Measurements from ENCODE around the gene TIMP4. TPM values are rescaled to one million over a fixed set of nuclear protein-coding genes. Genes with fewer than 3 reads are reported as not detected.

Gene TIMP4
- polyA plus RNA-seq, 1 of the 3 experiments (the other 2 are of a cell fraction) = not detected

- Histone ChIP-seq H3K27me3 (ENCODE audit: insufficient read depth) (no peaks in the 10 kb centered on the region), H3K9me3 (no peaks in the 10 kb centered on the region), H3K36me3 (replicated peaks in 1 of 2; ENCODE audit: control insufficient read depth in 1 of 2, insufficient read depth in 2 of 2, low read length in 1 of 2) (no peaks in the 10 kb centered on the region), H3K9me2 (no peaks in the 10 kb centered on the region), H3F3A (replicated peaks; ENCODE audit: insufficient read depth) (no peaks in the 10 kb centered on the region), H3K4me3 (ENCODE audit: low read depth in 2 of 2, low read length in 1 of 2) (no peak overlapping the region), H3K27ac (ENCODE audit: low read depth in 2 of 2, low read length in 1 of 2) (no peak overlapping the region), H3K9ac (no peak overlapping the region), H3K79me2 (ENCODE audit: insufficient read depth) (no peaks in the 10 kb centered on the region), H4K20me1 (ENCODE audit: insufficient read depth) (no peaks in the 10 kb centered on the region), H2AFZ (ENCODE audit: low read depth) (no peak overlapping the region), H3K4me2 (no peak overlapping the region), H3K4me1 (ENCODE audit: control insufficient read depth in 1 of 2, insufficient read depth in 2 of 2, low read depth in 1 of 2, low read length in 1 of 2) (peaks cover 0 to 9% of the 10 kb centered on the region in 2 experiments; a peak in 1 of 4 replicates)
- no peak for DNase-seq
- POLR2A ChIA-PET = no interaction called here
- TF ChIP-seq USF2 (IDR thresholded peaks at IDR 0.05; ENCODE audit: borderline replicate concordance, low read depth, low read length) = no peak
- TF ChIP-seq PBX3 (IDR thresholded peaks at IDR 0.05) = no peak
- WGBS (ENCODE audit: low lambda C conversion rate) = 76% methylated on average over 2 of the region's 2 CpGs
- CTCF ChIA-PET = interaction anchor here (0.7 to 13.4 kb wide), 5 partner anchors 14 to 72 kb away, joined by 3 to 229 read pairs (median 4); no protein-coding TSS in a partner anchor
Observed at GRCh38 chr3:12181806-12182205, 23.1 kb upstream of the TIMP4 start.

GRCh38 chr3:12181301-12181700, 22.6 kb upstream of the TIMP4 start:
- Histone ChIP-seq H3K27me3 (ENCODE audit: insufficient read depth) (no peaks in the 10 kb centered on the region), H3K27ac (ENCODE audit: low read depth in 2 of 2, low read length in 1 of 2) (no peak overlapping the region), H3F3A (replicated peaks; ENCODE audit: insufficient read depth) (no peaks in the 10 kb centered on the region), H3K4me1 (ENCODE audit: control insufficient read depth in 1 of 2, insufficient read depth in 2 of 2, low read depth in 1 of 2, low read length in 1 of 2) (peaks cover 0 to 9% of the 10 kb centered on the region in 2 experiments; a peak in 1 of 4 replicates), H3K36me3 (replicated peaks in 1 of 2; ENCODE audit: control insufficient read depth in 1 of 2, insufficient read depth in 2 of 2, low read length in 1 of 2) (no peaks in the 10 kb centered on the region), H3K9ac (no peak overlapping the region), H2AFZ (ENCODE audit: low read depth) (no peak overlapping the region), H3K4me3 (ENCODE audit: low read depth in 2 of 2, low read length in 1 of 2) (no peak overlapping the region), H3K9me2 (no peaks in the 10 kb centered on the region), H3K9me3 (no peaks in the 10 kb centered on the region), H4K20me1 (ENCODE audit: insufficient read depth) (no peaks in the 10 kb centered on the region), H3K4me2 (no peak overlapping the region), H3K79me2 (ENCODE audit: insufficient read depth) (no peaks in the 10 kb centered on the region)
- ChIA-PET CTCF (interaction anchor here (0.7 to 13.4 kb wide), 7 partner anchors 14 to 299 kb away, joined by 3 to 229 read pairs (median 4); no protein-coding TSS in a partner anchor), POLR2A (no interaction called here)
- no peak for DNase-seq
- 99% methylated on average over 4 of the region's 4 CpGs for WGBS (ENCODE audit: low lambda C conversion rate)
- TF ChIP-seq TCF12 (IDR thresholded peaks at IDR 0.05) (no peak), PBX3 (IDR thresholded peaks at IDR 0.05) (no peak), FOXM1 (IDR thresholded peaks at IDR 0.05; ENCODE audit: low read depth) (no peak), JUND (IDR thresholded peaks at IDR 0.05) (no peak), RFX5 (IDR thresholded peaks at IDR 0.05; ENCODE audit: low read length) (no peak), REST (IDR thresholded peaks at IDR 0.05; ENCODE audit: low read depth, low read length) (no peak), SIN3A (IDR thresholded peaks at IDR 0.05; ENCODE audit: borderline replicate concordance, low read depth, low read length) (no peak), TAF1 (IDR thresholded peaks at IDR 0.05; ENCODE audit: borderline replicate concordance, low read depth, low read length) (no peak), RAD21 (IDR thresholded peaks at IDR 0.05; ENCODE audit: low read length) (no peak)

All from SK-N-SH (cell line).